CD4-positive, alpha-beta T cell treated with Interleukin-2 at 100 ng/mL for 4 hours (primary cell): ENCODE measurements around the gene LLGL1.

Experiments
- DNase-seq: peaks from one replicate; pipeline ENCODE4 v3.0.0-alpha.2; 2020; ENCODE audit warnings: low spot score

The LLGL1 gene

GRCh38 chr17:18253187-18253884, 27.9 kb downstream of the LLGL1 start:
- no peak for DNase-seq

GRCh38 chr17:18253947-18254821, 28.7 kb downstream of the LLGL1 start:
- no peak for DNase-seq

GRCh38 chr17:18254888-18255649, 29.6 kb downstream of the LLGL1 start:
- no peak for DNase-seq

GRCh38 chr17:18256351-18256750, 30.9 kb downstream of the LLGL1 start:
- DNase-seq: no peak

- DNase-seq: no peak
Observed at GRCh38 chr17:18256776-18257175, 31.3 kb downstream of the LLGL1 start.

- peak; percentile 13 for DNase-seq
Observed at GRCh38 chr17:18257268-18257981, 32.0 kb downstream of the LLGL1 start.

GRCh38 chr17:18257982-18258355, 32.5 kb downstream of the LLGL1 start:
- peak; percentile 48 for DNase-seq

GRCh38 chr17:18258356-18259038, 33.1 kb downstream of the LLGL1 start, which contains the start of gene FLII:
FLII (minus strand) TSS chr17:18258738; CDS start chr17:18258690, 48 bp downstream.
- DNase-seq: peak; percentile 45

- no peak for DNase-seq
Observed at GRCh38 chr17:18259621-18260331, 34.3 kb downstream of the LLGL1 start.

- peak; percentile 93 for DNase-seq
Observed at GRCh38 chr17:18260332-18261145, 35.1 kb downstream of the LLGL1 start, which contains the start of gene MIEF2. MIEF2 (plus strand) TSS chr17:18260662; CDS start chr17:18262721, 2,059 bp downstream.

- DNase-seq: peak; percentile 25
Observed at GRCh38 chr17:18261146-18261515, 35.7 kb downstream of the LLGL1 start.

- no peak for DNase-seq
Observed at GRCh38 chr17:18261659-18262058, 36.2 kb downstream of the LLGL1 start.

GRCh38 chr17:18262111-18262510, 36.7 kb downstream of the LLGL1 start:
- DNase-seq: no peak

- DNase-seq: no peak
Observed at GRCh38 chr17:18262641-18263040, 37.2 kb downstream of the LLGL1 start.

- DNase-seq: no peak
Observed at GRCh38 chr17:18263885-18264682, 38.6 kb downstream of the LLGL1 start.

GRCh38 chr17:18267366-18267765, 41.9 kb downstream of the LLGL1 start:
- no peak for DNase-seq

GRCh38 chr17:18267927-18268711, 42.7 kb downstream of the LLGL1 start:
- DNase-seq: no peak
